GM20000 (cell line): Measurements from ENCODE around the gene ANKS1B.

Experiments
- DNase-seq: peaks from one replicate; pipeline ENCODE4 v3.0.0; 2012; ENCODE audit warnings: low spot score
- TF ChIP-seq, protein P1 (sequence below): IDR thresholded peaks from 2 replicates; pipeline ENCODE4 v1.5.1; 2012; ENCODE audit warnings: mild to moderate bottlenecking, control low read depth; ENCODE audit errors: extremely low read depth, missing control alignments

ANKS1B gene

DNA sequence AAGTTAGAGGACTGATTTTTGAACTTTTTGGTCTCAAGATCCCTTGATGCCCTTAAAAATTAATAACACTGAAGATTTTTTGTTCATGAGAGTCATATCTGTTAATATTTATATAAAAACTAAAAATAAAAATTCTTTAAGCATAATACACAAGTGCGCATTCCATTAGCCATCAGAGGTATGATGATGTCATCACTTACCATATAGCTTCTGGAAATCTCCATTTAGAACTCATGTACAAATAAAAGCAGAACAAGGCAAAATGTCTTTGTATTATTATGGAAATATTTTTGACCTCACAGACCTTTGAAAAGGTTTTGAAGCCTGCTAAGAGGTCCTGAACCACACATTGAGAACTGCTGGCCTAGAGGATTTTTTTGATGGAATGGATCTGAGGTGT lies 551.6 kb downstream of the ANKS1B start:
- TF ChIP-seq, protein P1, sequence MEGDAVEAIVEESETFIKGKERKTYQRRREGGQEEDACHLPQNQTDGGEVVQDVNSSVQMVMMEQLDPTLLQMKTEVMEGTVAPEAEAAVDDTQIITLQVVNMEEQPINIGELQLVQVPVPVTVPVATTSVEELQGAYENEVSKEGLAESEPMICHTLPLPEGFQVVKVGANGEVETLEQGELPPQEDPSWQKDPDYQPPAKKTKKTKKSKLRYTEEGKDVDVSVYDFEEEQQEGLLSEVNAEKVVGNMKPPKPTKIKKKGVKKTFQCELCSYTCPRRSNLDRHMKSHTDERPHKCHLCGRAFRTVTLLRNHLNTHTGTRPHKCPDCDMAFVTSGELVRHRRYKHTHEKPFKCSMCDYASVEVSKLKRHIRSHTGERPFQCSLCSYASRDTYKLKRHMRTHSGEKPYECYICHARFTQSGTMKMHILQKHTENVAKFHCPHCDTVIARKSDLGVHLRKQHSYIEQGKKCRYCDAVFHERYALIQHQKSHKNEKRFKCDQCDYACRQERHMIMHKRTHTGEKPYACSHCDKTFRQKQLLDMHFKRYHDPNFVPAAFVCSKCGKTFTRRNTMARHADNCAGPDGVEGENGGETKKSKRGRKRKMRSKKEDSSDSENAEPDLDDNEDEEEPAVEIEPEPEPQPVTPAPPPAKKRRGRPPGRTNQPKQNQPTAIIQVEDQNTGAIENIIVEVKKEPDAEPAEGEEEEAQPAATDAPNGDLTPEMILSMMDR = no peak
- no peak for DNase-seq

DNA sequence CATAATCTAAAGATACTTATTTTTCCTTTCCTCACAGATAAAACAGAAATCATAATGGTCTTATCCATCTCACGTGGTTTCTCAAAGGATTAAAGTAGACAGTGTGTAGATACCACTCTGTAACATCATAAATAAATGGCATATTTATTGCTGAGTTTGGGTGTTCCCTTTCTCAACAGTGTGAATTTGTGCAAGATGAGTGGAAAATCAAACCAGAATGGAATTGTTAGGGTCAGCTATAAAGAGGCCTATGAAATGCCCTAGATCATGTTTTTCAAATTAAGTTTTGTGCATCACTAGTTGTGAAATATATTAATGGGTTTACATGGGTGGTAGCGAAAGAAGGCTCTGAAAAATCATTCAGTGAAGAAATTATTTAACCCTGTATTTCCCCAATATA lies 553.5 kb downstream of the ANKS1B start:
- TF ChIP-seq, protein P1 = no peak
- no peak for DNase-seq

DNA sequence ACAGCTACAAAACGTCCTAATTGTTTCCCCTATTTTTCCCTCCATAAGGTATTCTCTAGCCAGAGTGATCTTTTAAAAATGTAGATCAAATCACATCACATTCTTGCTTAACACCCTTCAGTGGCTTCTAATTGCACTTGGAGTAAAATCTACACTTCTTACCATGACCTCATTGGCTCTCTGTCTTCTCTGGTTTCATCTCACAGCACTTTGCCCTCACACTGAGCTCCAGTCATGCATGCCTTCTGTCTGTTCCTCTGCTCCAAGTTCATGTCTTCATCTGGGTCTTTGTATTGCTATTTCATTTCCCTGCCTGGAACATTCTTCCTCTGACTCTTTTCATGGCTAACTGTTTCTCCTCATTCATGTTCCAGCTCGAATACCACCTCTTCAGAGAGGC lies 557.6 kb downstream of the ANKS1B start:
- no peak for DNase-seq
- TF ChIP-seq, protein P1 = no peak

DNA sequence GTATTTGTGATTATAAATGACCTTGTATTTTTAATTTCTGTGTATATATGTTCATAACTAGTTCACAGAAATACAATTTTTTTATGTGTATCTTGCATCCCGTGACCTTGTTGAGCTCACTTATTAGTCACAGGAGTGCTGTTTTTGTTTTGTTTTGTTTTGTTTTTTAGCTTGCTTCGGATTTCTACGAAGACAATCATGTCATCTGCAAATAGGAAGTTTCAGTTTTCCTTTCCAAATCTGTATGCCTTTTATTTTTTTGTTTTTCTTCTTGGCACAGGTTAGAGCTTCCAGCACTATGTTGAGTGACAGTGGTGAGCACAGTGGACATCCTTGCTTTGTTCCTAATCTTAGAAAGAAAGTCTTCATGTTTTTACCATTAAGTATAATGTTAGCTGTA lies 566.4 kb downstream of the ANKS1B start:
- DNase-seq = no peak
- TF ChIP-seq, protein P1 = no peak

DNA sequence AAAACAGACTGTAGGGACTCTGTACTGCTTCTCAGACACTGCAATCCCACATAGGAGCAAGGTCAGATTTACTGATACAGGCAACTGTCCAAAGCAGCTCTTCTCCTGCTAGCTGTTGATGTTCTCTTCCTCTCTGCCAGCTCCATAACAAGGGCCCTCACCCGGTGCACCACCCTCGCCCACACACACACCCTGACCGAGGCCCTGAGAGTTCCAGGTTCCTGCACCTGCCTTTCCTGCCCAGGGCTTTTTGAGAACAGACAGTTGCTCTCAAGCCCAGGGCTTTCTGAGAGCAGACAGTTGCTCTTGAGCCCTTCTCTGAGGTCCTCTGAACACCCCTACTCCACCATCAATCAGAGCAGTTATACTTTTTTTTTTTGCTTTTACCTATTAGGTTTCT lies 571.0 kb downstream of the ANKS1B start:
- DNase-seq = no peak
- TF ChIP-seq, protein P1 = no peak

DNA sequence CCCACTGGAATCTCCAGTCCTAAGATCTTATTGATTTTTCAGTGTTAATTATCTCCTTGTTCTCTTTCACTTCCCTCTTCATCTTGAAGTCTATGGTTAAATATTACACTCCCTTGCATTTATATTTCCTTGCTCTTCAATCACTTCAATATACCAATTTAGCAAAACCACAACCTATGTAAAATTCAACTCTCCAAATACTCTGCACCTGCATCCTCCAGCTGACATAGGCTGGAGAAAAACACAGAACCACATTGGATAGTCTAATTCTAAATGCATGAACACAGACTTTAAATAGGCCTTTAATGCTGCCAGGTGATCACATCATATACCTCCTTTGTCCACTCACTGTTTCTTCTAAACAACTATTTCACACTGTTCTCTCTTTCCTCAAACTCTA lies 591.0 kb downstream of the ANKS1B start:
- TF ChIP-seq, protein P1 = no peak

DNA sequence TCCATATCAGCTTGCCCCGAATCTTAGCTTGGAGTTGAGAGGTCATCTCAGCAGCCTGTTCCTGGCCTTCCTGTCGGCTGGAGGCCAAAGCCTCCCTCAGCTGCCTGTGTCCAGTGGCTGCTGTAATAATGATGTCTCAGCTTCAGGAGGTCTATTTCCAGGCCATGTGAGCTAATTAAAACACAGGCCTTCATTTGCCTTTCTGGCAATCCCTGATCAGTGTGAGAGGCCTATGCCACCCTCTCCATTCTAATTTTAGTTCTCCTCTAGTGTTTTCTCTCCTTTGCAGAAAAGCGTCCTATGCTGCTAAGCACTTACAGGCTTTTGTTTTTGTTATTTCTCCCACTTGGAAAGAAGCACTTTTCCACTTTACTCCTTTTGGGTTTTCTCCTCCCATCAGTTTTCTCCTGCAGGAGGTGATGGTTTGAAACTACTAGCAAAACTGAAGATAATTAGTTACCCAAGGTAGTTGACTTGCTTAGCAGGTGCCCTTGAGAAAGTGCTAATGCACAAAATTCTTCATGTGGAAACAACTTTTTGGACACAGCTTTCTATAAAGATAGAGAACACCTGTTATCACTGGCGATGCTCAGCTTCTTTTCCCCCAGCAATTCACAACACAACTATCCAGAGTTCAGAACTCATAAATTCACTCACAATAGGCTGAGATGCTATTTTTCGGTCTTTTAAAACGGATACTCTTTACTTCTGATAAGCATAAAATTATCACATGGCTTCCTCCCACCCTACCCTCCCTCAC lies 592.5 kb downstream of the ANKS1B start:
- TF ChIP-seq, protein P1 = no peak
- DNase-seq = no peak

More for the DNA sequence above, 591.0 kb downstream of the ANKS1B start:
- no peak for DNase-seq
